ENCODE measurements around the gene CTNNB1. TPM values are rescaled to one million over a fixed set of nuclear protein-coding genes. Genes with fewer than 3 reads are reported as not detected.

CTNNB1 gene
- total RNA-seq, 3 donors from 2014 or later (not counting 1 experiment from before 2014, with no cell fraction given): 213 to 258 (median 230) TPM

DNA sequence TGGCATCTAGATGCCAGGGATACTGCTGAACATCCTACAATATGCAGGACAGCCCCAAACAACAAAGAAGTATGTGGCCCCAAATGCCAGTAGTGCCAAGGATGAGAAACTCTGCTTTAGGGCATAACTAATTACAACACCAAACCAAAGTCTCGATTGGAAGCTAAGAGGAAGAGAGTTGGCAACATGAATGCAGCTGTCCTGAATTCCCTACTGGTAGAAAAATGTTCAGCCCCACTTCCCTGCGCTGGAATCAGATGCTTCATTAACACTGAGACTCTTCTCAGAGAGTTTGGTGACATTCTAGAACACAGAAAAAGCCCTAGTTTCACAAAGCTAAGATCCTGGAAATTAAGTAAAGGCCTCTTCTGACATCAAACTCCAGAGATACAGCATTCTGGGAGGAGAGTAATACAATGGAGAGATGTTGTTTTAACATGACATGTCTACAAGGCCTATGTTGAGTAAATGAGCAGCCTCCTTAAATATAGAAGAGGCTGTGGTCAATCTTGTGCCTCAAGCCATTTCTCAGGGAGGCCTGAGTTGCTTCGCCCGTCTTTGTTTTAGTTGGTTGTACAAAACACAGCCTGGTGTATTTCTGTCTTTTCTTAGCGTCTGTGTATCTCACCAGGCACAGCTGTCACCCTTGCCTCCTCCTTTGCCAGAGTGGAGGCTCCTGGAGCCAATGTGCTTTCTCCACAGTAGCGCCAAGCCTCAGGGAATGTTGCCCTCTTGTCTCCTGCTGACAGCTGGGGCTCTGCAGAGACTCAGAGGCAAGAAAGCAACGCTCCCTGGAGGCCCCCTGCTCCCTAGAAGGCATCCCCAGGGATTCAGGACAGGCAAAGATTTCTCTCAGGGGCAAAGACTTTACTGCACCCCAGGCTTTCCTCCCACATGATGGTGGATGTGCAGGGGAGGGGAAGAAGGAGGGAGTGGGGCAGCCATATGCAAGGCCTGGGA lies 25.1 kb upstream of the CTNNB1 start:
- no peaks in the 10 kb centered on the region for H3K4me1 ChIP-seq (ENCODE audit: control insufficient read depth, insufficient read depth, low read length)
- H3K27ac Mint-ChIP-seq: no peak overlapping the region
- intact Hi-C loops (cut with micrococcal nuclease): no loop called here
- no peak for ATAC-seq
- H3K27me3 ChIP-seq (ENCODE audit: control insufficient read depth, insufficient read depth, low read length): peaks cover 9% of the 10 kb centered on the region
- H3K9me3 Mint-ChIP-seq: no peaks in the 10 kb centered on the region
- WGBS (ENCODE audit: insufficient coverage): 89% methylated on average over 7 of the region's 7 CpGs
- H3K4me3 Mint-ChIP-seq: no peak overlapping the region
- no peak overlapping the region for H3K4me3 ChIP-seq (ENCODE audit: low read length)
- H3K27ac ChIP-seq (ENCODE audit: low read length): no peak overlapping the region
- no peaks in the 10 kb centered on the region for H3K9me3 ChIP-seq (ENCODE audit: control insufficient read depth, insufficient read depth, low read length)
- DNase-seq: no peak
- no peak for TF ChIP-seq CTCF (IDR thresholded peaks at IDR 0.05)
- peaks cover 16 to 33% of the 10 kb centered on the region in 2 donors for H3K27me3 Mint-ChIP-seq (ENCODE audit: low read depth in 2 of 2)
- no peaks in the 10 kb centered on the region for H3K36me3 Mint-ChIP-seq
- no peaks in the 10 kb centered on the region for H3K36me3 ChIP-seq (ENCODE audit: control insufficient read depth, insufficient read depth, low read length)
- no peaks in the 10 kb centered on the region for H3K4me1 Mint-ChIP-seq

DNA sequence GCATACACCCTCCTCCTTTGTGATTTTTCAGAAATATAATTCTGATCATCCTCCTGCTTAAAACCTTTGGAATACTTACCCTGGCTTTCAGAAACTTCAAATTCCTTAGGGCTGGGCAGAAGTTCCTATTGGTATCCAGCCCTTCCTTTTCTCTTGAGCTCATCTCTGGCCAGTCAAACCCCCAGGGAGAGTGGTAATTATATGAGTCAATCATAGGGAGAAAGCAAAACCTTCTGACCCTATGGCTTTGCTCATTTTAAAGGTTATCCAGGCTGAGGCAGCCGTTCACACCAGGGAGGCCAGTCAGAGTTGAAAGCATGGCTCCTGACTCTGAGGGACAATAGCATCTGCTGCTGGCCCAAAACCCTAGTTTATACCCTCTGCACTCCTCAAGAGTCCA lies 23.9 kb upstream of the CTNNB1 start:
- Histone ChIP-seq H3K4me1 (ENCODE audit: control insufficient read depth, insufficient read depth, low read length) (no peaks in the 10 kb centered on the region), H3K27me3 (ENCODE audit: control insufficient read depth, insufficient read depth, low read length) (peaks cover 4% of the 10 kb centered on the region), H3K27ac (ENCODE audit: low read length) (no peak overlapping the region), H3K4me3 (ENCODE audit: low read length) (no peak overlapping the region), H3K36me3 (ENCODE audit: control insufficient read depth, insufficient read depth, low read length) (no peaks in the 10 kb centered on the region), H3K9me3 (ENCODE audit: control insufficient read depth, insufficient read depth, low read length) (no peaks in the 10 kb centered on the region)
- DNase-seq: no peak
- Mint-ChIP-seq H3K4me3 (no peak overlapping the region), H3K27ac (no peak overlapping the region), H3K9me3 (no peaks in the 10 kb centered on the region), H3K27me3 (ENCODE audit: low read depth in 2 of 2) (peaks cover 14 to 38% of the 10 kb centered on the region in 2 donors), H3K36me3 (no peaks in the 10 kb centered on the region), H3K4me1 (no peaks in the 10 kb centered on the region)
- WGBS (ENCODE audit: insufficient coverage): 80% methylated on average over 1 of the region's 1 CpG
- no peak for ATAC-seq
- intact Hi-C loops (cut with micrococcal nuclease): no loop called here
- no peak for TF ChIP-seq CTCF (IDR thresholded peaks at IDR 0.05)

GRCh38 chr3:41176596-41176995 lies 22.7 kb upstream of the CTNNB1 start:
- peaks cover 11 to 28% of the 10 kb centered on the region in 2 donors for H3K27me3 Mint-ChIP-seq (ENCODE audit: low read depth in 2 of 2)
- Histone ChIP-seq H3K27me3 (ENCODE audit: control insufficient read depth, insufficient read depth, low read length) (no peaks in the 10 kb centered on the region), H3K4me3 (ENCODE audit: low read length) (no peak overlapping the region), H3K9me3 (ENCODE audit: control insufficient read depth, insufficient read depth, low read length) (no peaks in the 10 kb centered on the region), H3K4me1 (ENCODE audit: control insufficient read depth, insufficient read depth, low read length) (no peaks in the 10 kb centered on the region), H3K27ac (ENCODE audit: low read length) (no peak overlapping the region), H3K36me3 (ENCODE audit: control insufficient read depth, insufficient read depth, low read length) (no peaks in the 10 kb centered on the region)
- no peak for DNase-seq
- H3K36me3 Mint-ChIP-seq: no peaks in the 10 kb centered on the region
- H3K27ac Mint-ChIP-seq: no peak overlapping the region
- no peaks in the 10 kb centered on the region for H3K9me3 Mint-ChIP-seq
- no peaks in the 10 kb centered on the region for H3K4me1 Mint-ChIP-seq
- no peak for TF ChIP-seq CTCF (IDR thresholded peaks at IDR 0.05)
- no peak overlapping the region for H3K4me3 Mint-ChIP-seq
- ATAC-seq: no peak
- WGBS (ENCODE audit: insufficient coverage): 92% methylated on average over 3 of the region's 3 CpGs
- intact Hi-C loops (cut with micrococcal nuclease): no loop called here
